Activated CD8-positive, alpha-beta T cell treated with anti-CD3 and anti-CD28 coated beads for 36 hours (primary cell): ENCODE data around the gene PKP3. TPM values are rescaled to one million over a fixed set of nuclear protein-coding genes. Genes with fewer than 3 reads are reported as not detected.
"Not testable (repeated sequence)": the region's sequence is repeated elsewhere in the genome, so short reads cannot be mapped to it uniquely, and the experiment has no call there.

Experiments used
- ATAC-seq: fragments of 200-7000 bp; cut with Tn5 transposase; one replicate; pipeline ENCODE4 v1.10.0; 2021; ENCODE audit warnings: mild to moderate bottlenecking, moderate library complexity
- CTCF ChIA-PET: fragments of 350-600 bp; sonication (Branson Sonifier 250); formaldehyde crosslinking; loops from one replicate; lab custom pipeline; 2021; ENCODE audit warnings: antibody characterized with exemption; lab: Charles Lee
- POLR2A ChIA-PET: fragments of 350-600 bp; sonication (Branson Sonifier 250); formaldehyde crosslinking; loops from one replicate; lab custom pipeline; 2021; ENCODE audit warnings: antibody characterized with exemption; lab: Charles Lee
- DNase-seq: peaks from one replicate; pipeline ENCODE4 v3.0.0-alpha.2; 2020
- H3K27ac Mint-ChIP-seq: one replicate; pipeline ENCODE4 v1.8.0; 2021; ENCODE audit warnings: mild to moderate bottlenecking, mixed read lengths
- H3K27me3 Mint-ChIP-seq: one replicate; pipeline ENCODE4 v1.8.0; 2021; ENCODE audit warnings: mixed read lengths
- H3K36me3 Mint-ChIP-seq: one replicate; pipeline ENCODE4 v1.8.0; 2021; ENCODE audit warnings: low read depth, mixed read lengths
- H3K4me1 Mint-ChIP-seq: one replicate; pipeline ENCODE4 v1.8.0; 2021; ENCODE audit warnings: low read depth, mixed read lengths
- H3K4me3 Mint-ChIP-seq: one replicate; pipeline ENCODE4 v1.8.0; 2021; ENCODE audit warnings: mild to moderate bottlenecking, moderate library complexity, mixed read lengths
- H3K9me3 Mint-ChIP-seq: one replicate; pipeline ENCODE4 v1.8.0; 2021; ENCODE audit warnings: mixed read lengths
- intact Hi-C: fragments of 100-400 bp; cut with micrococcal nuclease; formaldehyde crosslinking; loops from one replicate; pipeline ENCODE4 v1.10.0; 2022
- total RNA-seq, 2 experiments: library from RNA; stranded (reverse); gene quantifications; one replicate each; pipeline ENCODE4 v1.2.3, GENCODE V29; 2021
- TF ChIP-seq, protein P1 (sequence below): fragments of 200-600 bp; IDR thresholded peaks from one replicate; pipeline ENCODE4 v1.8.0; 2022; ENCODE audit warnings: antibody characterized with exemption, mild to moderate bottlenecking

PKP3 gene
- total RNA-seq, 2 experiments from 2014 or later = 0.18 TPM; not detected in 1

DNA sequence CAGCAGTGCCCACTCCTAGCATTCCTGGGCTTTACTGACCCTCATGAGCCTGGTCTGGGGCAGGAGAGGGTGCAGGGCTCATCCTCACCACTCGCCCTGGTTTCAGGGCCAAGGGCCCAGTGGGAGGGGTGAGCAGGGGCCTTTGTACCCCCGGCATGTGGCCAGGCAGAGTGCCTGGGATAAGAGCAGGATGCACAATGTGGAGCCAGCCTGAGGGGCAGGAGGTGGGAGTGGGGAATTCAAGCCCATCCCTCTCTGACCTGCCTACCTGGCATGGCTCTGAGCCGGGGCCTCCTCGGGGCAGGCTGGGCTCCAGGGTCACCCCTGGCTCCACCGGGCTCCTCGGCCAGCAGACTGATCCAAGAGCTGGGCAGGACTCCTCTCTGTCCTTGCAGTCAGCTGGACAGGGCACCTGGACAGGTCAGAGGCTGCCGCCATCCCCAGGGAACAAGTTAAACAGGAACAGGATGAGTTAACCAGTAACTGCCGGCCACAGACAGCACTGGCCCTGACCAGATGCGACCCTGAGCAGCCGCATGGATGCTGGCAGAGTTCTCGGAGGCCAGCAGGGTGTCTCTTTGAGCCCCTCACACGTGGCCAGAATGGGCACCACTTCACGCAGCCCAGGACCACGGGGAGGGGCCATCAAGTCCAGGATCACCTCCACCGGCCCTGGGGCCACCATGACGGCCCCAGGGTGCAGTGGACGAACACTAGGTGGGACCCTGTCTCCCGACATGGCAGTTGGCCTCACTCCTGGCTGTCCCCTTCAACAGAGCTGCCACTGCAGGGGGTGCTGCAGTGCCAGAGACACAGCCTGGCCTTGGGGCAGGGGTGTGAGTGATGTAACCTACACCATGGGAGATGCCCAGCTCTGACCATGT lies 15.8 kb downstream of the PKP3 start:
- DNase-seq = no peak
- intact Hi-C loops = no loop called here
- CTCF ChIA-PET = interaction anchor here (0.6 to 3.5 kb wide), 3 partner anchors 11 to 39 kb away, joined by 3 to 26 read pairs (median 3); no protein-coding TSS in a partner anchor

DNA sequence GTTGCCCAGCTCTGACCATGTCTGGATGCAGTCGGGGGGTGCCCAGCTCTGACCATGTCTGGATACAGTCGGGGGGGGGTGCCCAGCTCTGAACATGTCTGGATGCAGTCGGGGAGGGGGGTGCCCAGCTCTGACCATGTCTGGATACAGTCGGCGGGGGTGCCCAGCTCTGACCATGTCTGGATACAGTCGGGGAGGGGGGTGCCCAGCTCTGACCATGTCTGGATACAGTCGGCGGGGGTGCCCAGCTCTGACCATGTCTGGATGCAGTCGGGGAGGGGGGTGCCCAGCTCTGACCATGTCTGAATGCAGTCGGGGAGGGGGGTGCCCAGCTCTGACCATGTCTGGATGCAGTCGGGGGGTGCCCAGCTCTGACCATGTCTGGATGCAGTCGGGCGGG lies 16.7 kb downstream of the PKP3 start:
- H3K9me3 Mint-ChIP-seq, H3K27me3 Mint-ChIP-seq, H3K27ac Mint-ChIP-seq, ATAC-seq, H3K4me3 Mint-ChIP-seq, DNase-seq, H3K36me3 Mint-ChIP-seq, intact Hi-C loops: not testable (repeated sequence)
- peaks cover 22% of the 10 kb centered on the region for H3K4me1 Mint-ChIP-seq
- POLR2A ChIA-PET = interaction anchor here (0.6 kb wide), 1 partner anchor 207 kb away, joined by 3 read pairs; no protein-coding TSS in a partner anchor
- CTCF ChIA-PET = interaction anchor here (0.6 kb wide), 2 partner anchors 28 to 37 kb away, joined by 3 read pairs; no protein-coding TSS in a partner anchor

More for the DNA sequence above, 15.8 kb downstream of the PKP3 start:
- TF ChIP-seq, protein P1, sequence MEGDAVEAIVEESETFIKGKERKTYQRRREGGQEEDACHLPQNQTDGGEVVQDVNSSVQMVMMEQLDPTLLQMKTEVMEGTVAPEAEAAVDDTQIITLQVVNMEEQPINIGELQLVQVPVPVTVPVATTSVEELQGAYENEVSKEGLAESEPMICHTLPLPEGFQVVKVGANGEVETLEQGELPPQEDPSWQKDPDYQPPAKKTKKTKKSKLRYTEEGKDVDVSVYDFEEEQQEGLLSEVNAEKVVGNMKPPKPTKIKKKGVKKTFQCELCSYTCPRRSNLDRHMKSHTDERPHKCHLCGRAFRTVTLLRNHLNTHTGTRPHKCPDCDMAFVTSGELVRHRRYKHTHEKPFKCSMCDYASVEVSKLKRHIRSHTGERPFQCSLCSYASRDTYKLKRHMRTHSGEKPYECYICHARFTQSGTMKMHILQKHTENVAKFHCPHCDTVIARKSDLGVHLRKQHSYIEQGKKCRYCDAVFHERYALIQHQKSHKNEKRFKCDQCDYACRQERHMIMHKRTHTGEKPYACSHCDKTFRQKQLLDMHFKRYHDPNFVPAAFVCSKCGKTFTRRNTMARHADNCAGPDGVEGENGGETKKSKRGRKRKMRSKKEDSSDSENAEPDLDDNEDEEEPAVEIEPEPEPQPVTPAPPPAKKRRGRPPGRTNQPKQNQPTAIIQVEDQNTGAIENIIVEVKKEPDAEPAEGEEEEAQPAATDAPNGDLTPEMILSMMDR = no peak
- POLR2A ChIA-PET = interaction anchor here (1.6 kb wide), 1 partner anchor 39 kb away, joined by 6 read pairs; no protein-coding TSS in a partner anchor
- peaks cover 19% of the 10 kb centered on the region for H3K4me1 Mint-ChIP-seq
- H3K9me3 Mint-ChIP-seq = no peaks in the 10 kb centered on the region
- no peak overlapping the region for H3K4me3 Mint-ChIP-seq
- H3K27me3 Mint-ChIP-seq = no peaks in the 10 kb centered on the region
- no peak for ATAC-seq
- no peak overlapping the region for H3K27ac Mint-ChIP-seq
- no peaks in the 10 kb centered on the region for H3K36me3 Mint-ChIP-seq

DNA sequence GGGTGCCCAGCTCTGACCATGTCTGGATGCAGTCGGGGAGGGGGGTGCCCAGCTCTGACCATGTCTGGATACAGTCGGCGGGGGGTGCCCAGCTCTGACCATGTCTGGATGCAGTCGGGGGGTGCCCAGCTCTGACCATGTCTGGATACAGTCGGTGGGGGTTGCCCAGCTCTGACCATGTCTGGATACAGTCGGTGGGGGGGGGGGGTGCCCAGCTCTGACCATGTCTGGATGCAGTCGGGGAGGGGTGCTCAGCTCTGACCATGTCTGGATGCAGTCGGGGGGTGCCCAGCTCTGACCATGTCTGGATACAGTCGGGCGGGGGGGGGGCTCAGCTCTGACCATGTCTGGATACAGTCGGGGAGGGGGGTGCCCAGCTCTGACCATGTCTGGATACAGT lies 17.5 kb downstream of the PKP3 start:
- ChIA-PET CTCF (interaction anchor here (0.6 to 1.0 kb wide), 2 partner anchors 36 to 37 kb away, joined by 3 to 4 read pairs; no protein-coding TSS in a partner anchor), POLR2A (interaction anchor here (0.6 kb wide), 1 partner anchor 207 kb away, joined by 3 read pairs; no protein-coding TSS in a partner anchor)
- intact Hi-C loops, H3K9me3 Mint-ChIP-seq, H3K4me3 Mint-ChIP-seq, H3K27me3 Mint-ChIP-seq, DNase-seq, ATAC-seq, H3K27ac Mint-ChIP-seq, H3K36me3 Mint-ChIP-seq: not testable (repeated sequence)
- peaks cover 27% of the 10 kb centered on the region for H3K4me1 Mint-ChIP-seq

DNA sequence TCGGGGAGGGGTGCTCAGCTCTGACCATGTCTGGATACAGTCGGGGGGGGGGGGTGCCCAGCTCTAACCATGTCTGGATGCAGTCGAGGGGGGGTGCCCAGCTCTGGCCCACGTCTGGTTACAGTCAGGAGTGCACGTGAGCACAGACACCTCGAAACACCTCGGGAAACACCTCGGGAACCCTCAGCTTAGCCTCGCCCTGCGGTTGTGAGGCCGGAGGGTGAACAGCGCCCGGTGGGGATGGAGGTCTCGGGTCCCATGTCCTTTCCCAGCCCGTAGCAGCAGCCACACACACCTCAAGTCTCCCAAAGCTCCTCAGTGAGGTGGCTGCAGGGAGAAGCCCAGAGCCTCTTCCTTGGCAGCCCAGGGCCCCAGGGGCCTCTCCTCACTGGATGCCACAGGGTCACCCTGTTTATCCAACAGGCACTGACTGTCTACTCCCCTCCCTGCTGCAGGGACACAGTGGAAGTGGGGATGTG lies 18.7 kb downstream of the PKP3 start:
- ATAC-seq (no peak), DNase-seq (no peak)
- Mint-ChIP-seq H3K4me1 (peaks cover 26% of the 10 kb centered on the region), H3K36me3 (no peaks in the 10 kb centered on the region), H3K27ac (peak overlapping the region; percentile 42), H3K4me3 (no peak overlapping the region), H3K27me3 (no peaks in the 10 kb centered on the region), H3K9me3 (no peaks in the 10 kb centered on the region)
- TF ChIP-seq, protein P1 = no peak
- intact Hi-C loops = no loop called here
- ChIA-PET CTCF (interaction anchor here (1.2 kb wide), 2 partner anchors 35 to 205 kb away, joined by 3 to 5 read pairs; partner anchors contain the start of genes BET1L and RIC8A), POLR2A (interaction anchor here (0.6 kb wide), 2 partner anchors 160 to 171 kb away, joined by 3 read pairs; no protein-coding TSS in a partner anchor)

DNA sequence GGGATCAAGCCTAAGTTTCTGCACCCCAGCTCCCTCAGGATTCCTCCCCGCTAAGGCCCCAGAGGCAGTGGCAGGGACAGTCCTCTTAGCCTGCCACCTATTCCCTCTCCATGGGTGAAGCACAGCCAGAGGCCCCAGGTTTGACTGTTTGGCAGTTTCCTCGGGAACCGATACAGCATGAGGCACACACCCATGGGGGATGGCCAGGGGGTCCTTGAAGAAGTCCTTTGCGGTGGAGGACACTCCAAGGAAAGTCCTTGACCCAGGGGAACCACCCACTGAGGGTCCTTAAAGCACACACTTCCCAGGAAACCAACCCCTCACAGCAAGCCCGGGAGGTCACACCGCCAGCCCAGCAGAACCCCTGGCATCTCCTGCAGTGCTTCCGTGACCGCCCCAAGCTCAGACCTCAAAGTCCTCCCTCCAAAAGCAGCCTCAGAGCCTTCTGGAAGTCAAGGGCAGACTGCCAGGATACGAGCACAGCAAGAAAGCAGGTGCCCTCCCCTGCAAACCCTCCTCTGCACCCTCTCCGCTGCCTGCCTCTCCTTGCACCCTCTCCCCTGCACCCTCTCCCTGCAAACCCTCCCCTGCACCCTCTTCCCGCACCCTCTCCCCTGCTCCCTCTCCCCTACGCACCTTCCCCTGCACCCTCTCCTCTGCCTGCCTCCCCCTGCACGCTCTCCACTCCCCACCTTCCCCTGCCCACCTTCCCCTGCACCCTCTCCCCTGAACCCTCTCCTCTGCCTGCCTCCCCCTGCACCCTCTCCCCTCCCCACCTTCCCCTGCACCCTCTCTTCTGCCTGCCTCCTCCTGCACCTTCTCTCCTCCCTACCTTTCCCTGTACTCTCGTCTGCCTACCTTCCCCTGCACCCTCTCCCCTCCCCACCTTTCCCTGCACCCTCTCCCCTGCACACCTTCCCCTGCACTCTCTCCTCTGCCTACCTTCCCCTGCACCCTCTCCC lies 19.4 kb downstream of the PKP3 start:
- TF ChIP-seq, protein P1 = no peak
- intact Hi-C loops = no loop called here
- peak overlapping the region; percentile 12 for H3K4me3 Mint-ChIP-seq
- H3K36me3 Mint-ChIP-seq = no peaks in the 10 kb centered on the region
- DNase-seq (peak; percentile 42), ATAC-seq (no peak)
- CTCF ChIA-PET = interaction anchor here (1.1 to 3.7 kb wide), 4 partner anchors 35 to 206 kb away, joined by 3 to 24 read pairs (median 4); partner anchors contain the start of genes BET1L and RIC8A
- POLR2A ChIA-PET = interaction anchor here (0.6 to 1.7 kb wide), 3 partner anchors 30 to 159 kb away, joined by 3 to 4 read pairs (median 3); no protein-coding TSS in a partner anchor
- peaks cover 24% of the 10 kb centered on the region for H3K4me1 Mint-ChIP-seq
- H3K27ac Mint-ChIP-seq = peak overlapping the region; percentile 42
- H3K9me3 Mint-ChIP-seq = no peaks in the 10 kb centered on the region
- no peaks in the 10 kb centered on the region for H3K27me3 Mint-ChIP-seq
